CD4-positive, alpha-beta T cell treated with Interleukin-15 for 4 hours (primary cell): ENCODE measurements around the gene IL33.

ENCODE experiments used
- DNase-seq: peaks from one replicate; pipeline ENCODE4 v3.0.0-alpha.2; 2020; ENCODE audit warnings: low spot score

The IL33 gene

DNA sequence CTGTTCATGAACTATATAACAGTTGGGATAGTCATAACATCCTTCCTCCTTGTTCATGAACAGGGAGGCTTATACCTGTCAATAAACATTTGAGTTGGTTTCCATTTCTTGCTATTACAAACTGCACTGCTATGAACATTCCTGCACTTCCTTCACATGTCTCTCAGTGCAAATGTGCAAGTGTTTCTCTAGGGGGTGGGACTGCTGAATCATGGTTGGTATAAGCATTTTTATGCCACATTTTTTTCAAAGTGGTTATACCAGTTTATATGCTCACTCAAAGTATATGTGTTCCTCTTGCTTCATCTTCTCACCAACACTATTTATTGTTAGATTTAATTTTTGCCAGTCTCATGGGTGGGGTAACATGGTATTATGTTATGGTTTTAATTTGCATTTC is 86.8 kb downstream of the IL33 start:
- no peak for DNase-seq

DNA sequence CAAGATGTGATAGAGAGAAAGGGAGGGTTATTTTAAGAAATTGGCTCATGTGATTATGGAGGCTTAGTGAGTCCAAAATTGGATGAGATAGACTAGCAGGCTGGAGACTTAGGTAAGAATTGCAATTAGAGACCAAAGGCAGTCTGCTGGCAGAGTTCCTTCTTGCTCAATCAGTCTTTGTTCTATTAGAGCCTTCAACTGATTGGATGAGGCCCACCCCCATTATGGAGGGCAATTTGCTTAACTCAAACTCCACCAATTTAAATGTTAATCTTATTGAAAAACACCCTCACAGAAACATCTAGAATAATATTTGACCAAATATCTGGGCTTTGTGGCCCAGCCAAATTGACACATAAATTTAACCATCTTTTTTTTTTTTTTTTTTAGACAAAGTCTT is 88.6 kb downstream of the IL33 start:
- DNase-seq, result no peak

DNA sequence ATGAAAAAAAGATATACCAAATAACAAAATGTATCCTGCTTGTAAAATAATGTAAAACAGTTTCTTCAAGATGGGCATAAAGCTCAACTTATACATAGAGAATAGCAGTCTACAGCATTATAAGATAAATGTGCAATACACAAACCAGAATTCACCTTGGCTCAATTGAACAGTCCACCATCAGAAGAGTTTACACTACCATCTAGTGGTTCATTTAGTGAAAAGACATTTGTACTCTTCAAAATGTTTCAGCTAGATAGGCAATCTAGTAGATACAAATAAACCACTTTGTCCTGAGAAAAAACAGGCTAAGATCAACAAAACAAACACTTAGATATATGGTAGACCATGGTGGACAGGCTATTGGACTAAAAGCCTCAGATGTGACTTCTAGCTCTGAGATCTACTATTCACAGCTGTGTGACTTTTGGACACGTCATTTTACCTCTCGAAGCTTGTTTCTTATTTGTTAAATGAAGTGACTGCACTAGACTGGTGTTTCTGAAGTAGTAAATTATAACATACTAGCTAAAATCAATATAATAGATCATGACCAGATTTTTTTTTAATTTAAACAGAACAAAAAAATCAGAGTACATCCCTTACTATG is 90.5 kb downstream of the IL33 start:
- DNase-seq, result no peak
